Ovary (tissue), 9 donors: ENCODE measurements around the gene CTDSPL. TPM values are rescaled to one million over a fixed set of nuclear protein-coding genes. Genes with fewer than 3 reads are reported as not detected.

ENCODE experiments used
- DNase-seq, 5 donors: peaks; one replicate each; pipeline ENCODE4 v3.0.0-alpha.2; 2019 to 2020
- H3K27ac ChIP-seq, 2 donors: fragments of 200-600 bp; one replicate each; pipeline versions ENCODE4 v1.5.1 to v1.8.0; 2019 to 2022
- H3K27me3 ChIP-seq: fragments of 200-600 bp; one replicate; pipeline ENCODE4 v1.8.0; 2022
- H3K36me3 ChIP-seq: fragments of 200-600 bp; sonication (generic); one replicate; pipeline ENCODE4 v1.5.1; 2019
- H3K4me1 ChIP-seq: one replicate; pipeline ENCODE4 v1.8.1; 2013; ENCODE audit warnings: mild to moderate bottlenecking, moderate library complexity; ENCODE audit not compliant: insufficient read depth
- H3K4me3 ChIP-seq: fragments of 200-600 bp; sonication (generic); one replicate; pipeline ENCODE4 v1.5.1; 2017
- H3K9me3 ChIP-seq, 2 donors: fragments of 200-600 bp in 1 of 2; sonication (generic) in 1 of 2; one replicate each; pipeline versions ENCODE4 v1.5.1 to v1.8.1; 2013 to 2019; ENCODE audit warnings: mild to moderate bottlenecking in 1 of 2, moderate library complexity in 1 of 2
- EP300 ChIP-seq: sonication (generic); formaldehyde crosslinking; IDR thresholded peaks from one replicate; pipeline ENCODE4 v1.6.1; 2017; ENCODE audit warnings: antibody characterized with exemption
- POLR2A ChIP-seq: fragments of 450-650 bp; IDR thresholded peaks from one replicate; pipeline ENCODE4 v1.6.1; 2017; ENCODE audit warnings: antibody characterized with exemption, mild to moderate bottlenecking, moderate library complexity
- WGBS, 3 donors: extraction: QIAGEN DNeasy Blood & Tissue Kit in 1 of 3; methylation state at CpG; one replicate each; pipeline versions ENCODE4 v1.1.5 to v1.1.7; 2013 to 2017; 5-methylcytosine and 5-hydroxymethylcytosine counted together
- intact Hi-C, 4 donors: fragments of 100-400 bp; cut with DNase I; formaldehyde crosslinking; loops; one replicate each; pipeline versions ENCODE4 v1.11.0 to v1.15.1; 2022 to 2023
- polyA plus RNA-seq, 2 donors: library from polyadenylated mRNA; stranded (reverse); fragments of 200-250 nt in 1 of 2; fragments of 350-450 nt in 1 of 2; fragmentation: Illumina TruSeq in 1 of 2; extraction: RNeasy Lipid Tissue Mini Kit (QIAGEN cat#74804) in 1 of 2; gene quantifications; one replicate each; pipeline ENCODE4 v1.2.3, GENCODE V29; 2013 to 2014
- total RNA-seq, 7 donors: library from RNA; depleted of rRNA in 2 of 7; stranded (reverse); fragments of >200 nt in 2 of 7; fragmentation: NEBNext Ultra II Directional in 3 of 7; extraction: Animal tissue kit (Norgen Biotek cat#: 25700) in 3 of 7; gene quantifications; one replicate each; pipeline versions ENCODE4 v1.1.0 to v1.2.4, GENCODE V29; 2016 to 2023
- TF ChIP-seq, protein P1 (sequence below), 3 donors: fragments of 450-650 bp in 2 of 3; fragments of 200-600 bp in 1 of 3; IDR thresholded peaks; one replicate each; pipeline versions ENCODE4 v1.5.1 to v1.8.0; 2016 to 2022; ENCODE audit warnings: antibody characterized with exemption in 3 of 3, mild to moderate bottlenecking in 1 of 3
- donor health status: DM: no; HTN: no; CAD: no; lungs with moderate emphysema.
- donor health status: DM: no; HTN: no; CAD: no.
- donor health status: Bipolar disorder and iron deficiency.
- donor health status: DM: yes; HTN: yes; CAD: no.
- donor health status: DM: no; HTN: no; CAD: no.
- donor health status: DM: yes; HTN: yes; CAD: no.

Gene CTDSPL
- total and polyA plus RNA-seq, 9 donors, result 14.8 to 41.1 (median 34.2) TPM

DNA sequence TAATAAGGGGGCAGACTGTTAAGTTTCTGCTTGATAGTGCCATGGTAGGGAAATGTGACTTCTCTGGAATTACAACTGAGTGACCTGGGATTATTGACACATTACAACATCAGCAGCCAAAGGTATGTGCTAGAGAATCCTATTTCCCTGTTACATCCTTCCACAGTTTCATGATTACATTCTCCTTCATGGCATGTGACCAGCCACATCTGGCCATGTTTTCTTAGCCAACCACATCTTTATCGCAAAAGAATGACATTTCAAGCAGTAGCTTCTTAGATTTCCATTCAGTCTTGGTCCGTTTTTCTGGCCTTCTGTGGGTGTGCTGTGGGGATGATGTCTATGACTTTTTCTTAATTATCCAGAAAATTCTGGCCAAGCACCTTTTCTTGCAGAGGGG lies 45.4 kb upstream of the CTDSPL start:
- no peak overlapping the region for H3K4me3 ChIP-seq
- H3K27me3 ChIP-seq, result no peaks in the 10 kb centered on the region
- intact Hi-C loops, result loop anchor here in 1 of 4 donors (5.0 kb wide), 1 partner anchor 34 kb away; no protein-coding TSS in a partner anchor
- H3K4me1 ChIP-seq, result peaks cover 11% of the 10 kb centered on the region
- 21 to 34% (median 29%) methylated on average over 2 of the region's 2 CpGs for WGBS, 3 donors
- TF ChIP-seq EP300 (no peak), POLR2A (no peak)
- TF ChIP-seq, protein P1, sequence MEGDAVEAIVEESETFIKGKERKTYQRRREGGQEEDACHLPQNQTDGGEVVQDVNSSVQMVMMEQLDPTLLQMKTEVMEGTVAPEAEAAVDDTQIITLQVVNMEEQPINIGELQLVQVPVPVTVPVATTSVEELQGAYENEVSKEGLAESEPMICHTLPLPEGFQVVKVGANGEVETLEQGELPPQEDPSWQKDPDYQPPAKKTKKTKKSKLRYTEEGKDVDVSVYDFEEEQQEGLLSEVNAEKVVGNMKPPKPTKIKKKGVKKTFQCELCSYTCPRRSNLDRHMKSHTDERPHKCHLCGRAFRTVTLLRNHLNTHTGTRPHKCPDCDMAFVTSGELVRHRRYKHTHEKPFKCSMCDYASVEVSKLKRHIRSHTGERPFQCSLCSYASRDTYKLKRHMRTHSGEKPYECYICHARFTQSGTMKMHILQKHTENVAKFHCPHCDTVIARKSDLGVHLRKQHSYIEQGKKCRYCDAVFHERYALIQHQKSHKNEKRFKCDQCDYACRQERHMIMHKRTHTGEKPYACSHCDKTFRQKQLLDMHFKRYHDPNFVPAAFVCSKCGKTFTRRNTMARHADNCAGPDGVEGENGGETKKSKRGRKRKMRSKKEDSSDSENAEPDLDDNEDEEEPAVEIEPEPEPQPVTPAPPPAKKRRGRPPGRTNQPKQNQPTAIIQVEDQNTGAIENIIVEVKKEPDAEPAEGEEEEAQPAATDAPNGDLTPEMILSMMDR (IDR thresholded peaks at IDR 0.05), result no peak
- H3K36me3 ChIP-seq, result no peaks in the 10 kb centered on the region
- H3K9me3 ChIP-seq, result no peaks in the 10 kb centered on the region
- H3K27ac ChIP-seq, result no peak overlapping the region
- no peak for DNase-seq

DNA sequence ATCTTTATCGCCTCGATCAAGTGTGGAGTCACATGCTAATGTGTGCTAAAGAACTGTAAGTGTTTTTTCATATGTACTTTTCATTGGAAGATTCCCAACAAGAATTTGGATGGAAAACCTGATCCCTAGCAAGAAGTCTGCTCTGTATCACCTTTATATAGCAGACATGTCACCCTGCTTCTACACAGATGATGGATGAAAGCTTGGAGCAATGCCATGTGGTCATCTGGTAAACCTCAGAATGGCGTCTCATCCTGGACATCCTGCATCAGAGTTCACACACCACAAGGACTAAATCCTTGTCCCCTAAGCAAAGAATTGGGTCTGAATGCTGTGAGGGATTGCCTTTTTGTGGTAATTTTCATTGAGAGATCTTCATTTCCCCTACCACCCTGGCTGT lies 42.1 kb upstream of the CTDSPL start:
- H3K36me3 ChIP-seq, result no peaks in the 10 kb centered on the region
- H3K4me3 ChIP-seq, result no peak overlapping the region
- 72 to 79% (median 76%) methylated on average over 3 of the region's 3 CpGs for WGBS, 3 donors
- no peak for DNase-seq
- no peak overlapping the region for H3K27ac ChIP-seq
- H3K27me3 ChIP-seq, result no peaks in the 10 kb centered on the region
- no peaks in the 10 kb centered on the region for H3K9me3 ChIP-seq
- intact Hi-C loops, result loop anchor here in 1 of 4 donors (5.0 kb wide), 1 partner anchor 37 kb away; no protein-coding TSS in a partner anchor
- no peaks in the 10 kb centered on the region for H3K4me1 ChIP-seq
- TF ChIP-seq POLR2A (no peak), EP300 (no peak)
- TF ChIP-seq, protein P1 (IDR thresholded peaks at IDR 0.05), result no peak

DNA sequence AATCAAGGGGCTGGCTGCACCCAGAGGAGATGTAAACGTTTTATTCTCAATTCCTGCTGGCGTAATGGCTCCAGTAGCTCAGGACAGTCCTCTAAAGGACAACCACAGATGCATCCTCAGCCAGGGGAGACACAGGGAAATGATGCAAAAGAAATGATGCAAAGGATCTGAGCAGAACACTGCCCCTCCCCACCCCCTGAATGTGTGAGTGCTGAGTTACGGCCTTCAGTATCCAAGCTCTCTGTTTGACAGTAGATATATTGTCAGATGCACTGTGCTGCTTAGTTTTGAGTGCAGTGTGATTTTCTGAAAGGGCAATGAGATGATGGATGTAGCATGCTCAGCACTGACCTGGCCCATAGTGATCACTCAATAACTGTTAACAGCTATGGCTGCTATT lies 41.4 kb upstream of the CTDSPL start:
- Histone ChIP-seq H3K9me3 (no peaks in the 10 kb centered on the region), H3K27ac (no peak overlapping the region), H3K27me3 (no peaks in the 10 kb centered on the region), H3K4me1 (no peaks in the 10 kb centered on the region), H3K4me3 (no peak overlapping the region), H3K36me3 (no peaks in the 10 kb centered on the region)
- TF ChIP-seq, protein P1 (IDR thresholded peaks at IDR 0.05), result no peak
- TF ChIP-seq POLR2A (no peak), EP300 (no peak)
- no peak for DNase-seq
- intact Hi-C loops, result no loop called here
- 83 to 88% (median 85%) methylated on average over 3 of the region's 3 CpGs for WGBS, 3 donors

DNA sequence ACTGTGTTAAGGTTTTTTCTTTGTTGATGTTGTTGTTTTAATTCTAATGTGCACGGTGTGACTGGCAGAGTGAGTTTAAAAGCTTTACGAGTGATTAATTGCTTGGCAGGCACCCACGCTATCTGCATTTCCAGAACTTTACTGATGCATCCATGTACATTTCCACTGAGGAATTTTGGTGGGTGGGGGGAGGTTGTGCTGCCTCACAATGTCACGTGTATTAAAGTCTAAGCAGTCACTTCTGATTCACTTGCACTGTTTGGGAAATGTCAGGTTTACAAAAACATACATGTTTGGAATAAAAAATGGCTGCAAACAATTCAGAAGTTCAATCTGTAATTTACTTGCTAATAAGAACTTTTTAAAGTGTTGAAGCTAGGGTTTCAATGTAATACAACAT lies 38.5 kb upstream of the CTDSPL start:
- Histone ChIP-seq H3K9me3 (no peaks in the 10 kb centered on the region), H3K27me3 (no peaks in the 10 kb centered on the region), H3K36me3 (no peaks in the 10 kb centered on the region), H3K27ac (no peak overlapping the region), H3K4me3 (no peak overlapping the region), H3K4me1 (no peaks in the 10 kb centered on the region)
- no peak for DNase-seq
- no peak for TF ChIP-seq POLR2A
- TF ChIP-seq EP300, result no peak
- TF ChIP-seq, protein P1 (IDR thresholded peaks at IDR 0.05), result no peak
- intact Hi-C loops, result no loop called here
- 68 to 71% (median 68%) methylated on average over 4 of the region's 4 CpGs for WGBS, 3 donors
